HG02610 (cell line): Measurements from ENCODE around the gene DCHS2.

Source experiments
- ATAC-seq: cut with Tn5 transposase; IDR thresholded peaks from one replicate; pipeline ENCODE4 v1.9.1; 2021; ENCODE audit warnings: mild to moderate bottlenecking, moderate library complexity; ENCODE audit not compliant: unreplicated experiment

DCHS2 gene

GRCh38 chr4:154489558-154490233 is 1.9 kb downstream of the DCHS2 start:
- no peak for ATAC-seq

- no peak for ATAC-seq
Measured at GRCh38 chr4:154487145-154487544, 4.5 kb downstream of the DCHS2 start.

- ATAC-seq = peak; percentile 96
Measured at GRCh38 chr4:154485127-154485773, 6.3 kb downstream of the DCHS2 start.

- no peak for ATAC-seq
Measured at GRCh38 chr4:154478547-154478946, 13.1 kb downstream of the DCHS2 start.

GRCh38 chr4:154478128-154478527 is 13.5 kb downstream of the DCHS2 start:
- ATAC-seq = peak; percentile 62

- ATAC-seq = no peak
Measured at GRCh38 chr4:154476232-154476631, 15.4 kb downstream of the DCHS2 start.

GRCh38 chr4:154475820-154476219 is 15.8 kb downstream of the DCHS2 start:
- no peak for ATAC-seq

GRCh38 chr4:154473497-154473896 is 18.1 kb downstream of the DCHS2 start:
- no peak for ATAC-seq

GRCh38 chr4:154472858-154473257 is 18.7 kb downstream of the DCHS2 start:
- no peak for ATAC-seq

- no peak for ATAC-seq
Measured at GRCh38 chr4:154471526-154472331, 19.9 kb downstream of the DCHS2 start.

- peak; percentile 83 for ATAC-seq
Measured at GRCh38 chr4:154471032-154471431, 20.6 kb downstream of the DCHS2 start.

- ATAC-seq = no peak
Measured at GRCh38 chr4:154467886-154468285, 23.7 kb downstream of the DCHS2 start.

GRCh38 chr4:154466336-154466735 is 25.3 kb downstream of the DCHS2 start:
- no peak for ATAC-seq

GRCh38 chr4:154465085-154465484 is 26.5 kb downstream of the DCHS2 start:
- no peak for ATAC-seq

GRCh38 chr4:154464654-154465053 is 26.9 kb downstream of the DCHS2 start:
- ATAC-seq = no peak

GRCh38 chr4:154462081-154462810 is 29.4 kb downstream of the DCHS2 start:
- no peak for ATAC-seq

GRCh38 chr4:154457471-154457870 is 34.1 kb downstream of the DCHS2 start:
- no peak for ATAC-seq

- ATAC-seq = no peak
Measured at GRCh38 chr4:154456889-154457288, 34.7 kb downstream of the DCHS2 start.

GRCh38 chr4:154456240-154456639 is 35.4 kb downstream of the DCHS2 start:
- no peak for ATAC-seq

GRCh38 chr4:154455111-154455510 is 36.5 kb downstream of the DCHS2 start:
- ATAC-seq = no peak

GRCh38 chr4:154454710-154455109 is 36.9 kb downstream of the DCHS2 start:
- no peak for ATAC-seq
